HepG2 (cell line): Measurements from ENCODE around the gene CAPN9. TPM values are rescaled to one million over a fixed set of nuclear protein-coding genes. Genes with fewer than 3 reads are reported as not detected.
"Not testable (repeated sequence)": the region's sequence is repeated elsewhere in the genome, so short reads cannot be mapped to it uniquely, and the experiment has no call there.

Experiments
- ATAC-seq: fragments of 200-7000 bp; cut with Tn5 transposase; 3 replicates; pipeline ENCODE4 v1.9.1; 2020; ENCODE audit warnings: mild to moderate bottlenecking, moderate library complexity
- BruUV-seq: library from RNA; stranded (reverse); fragments of 400-500 nt; replicated peaks from 2 replicates; lab custom pipeline; 2021; lab: Mats Ljungman, UMichigan
- CTCF ChIA-PET: fragments of 300-600 bp; formaldehyde crosslinking; extraction: SDS; loops from one replicate; lab custom pipeline; 2021; ENCODE audit warnings: low total read pairs, inconsistent platforms, low intra/inter-chr PET ratio; lab: Yijun Ruan, JAX
- POLR2A ChIA-PET: fragments of 350-600 bp; sonication (Branson Sonifier 250); formaldehyde crosslinking; loops from one replicate; lab custom pipeline; 2020; ENCODE audit warnings: antibody characterized with exemption, inconsistent platforms; lab: Yijun Ruan, JAX
- DNase-seq: peaks from one replicate; pipeline ENCODE4 v3.0.0-alpha.2; 2015; ENCODE audit warnings: low spot score
- FAIRE-seq: peaks from 3 replicates; lab custom pipeline; 2011; peaks lifted over from hg19 to GRCh38; lab: Jason Lieb, UNC
- H2AFZ ChIP-seq: one replicate; pipeline ENCODE4 v1.6.1; 2011; ENCODE audit warnings: low read length, inconsistent platforms
- H3K27ac ChIP-seq: fragments of 300-600 bp; 3 replicates; pipeline ENCODE4 v1.8.0; 2011; ENCODE audit warnings: mixed run types, mild to moderate bottlenecking, mixed read lengths, low read length, inconsistent platforms; ENCODE audit not compliant: insufficient read depth; ENCODE audit errors: extremely low read length
- H3K27me3 ChIP-seq, 2 experiments: fragments of 200-600 bp in 1 of 2; 2 replicates in 1 of 2; 3 replicates in 1 of 2; pipeline versions ENCODE4 v1.6.0 to v1.8.0; 2011; ENCODE audit warnings: low read length in 2 of 2, mild to moderate bottlenecking in 2 of 2, moderate library complexity in 2 of 2, inconsistent platforms in 1 of 2; ENCODE audit not compliant: insufficient read depth in 2 of 2, control insufficient read depth in 1 of 2
- H3K36me3 ChIP-seq, 2 experiments: fragments of 200-600 bp in 1 of 2; replicated peaks in 1 of 2; 2 replicates in 1 of 2; 3 replicates in 1 of 2; pipeline versions ENCODE4 v1.5.1 to v1.8.0; 2011; ENCODE audit warnings: low read length in 2 of 2, inconsistent platforms in 1 of 2; ENCODE audit not compliant: insufficient read depth in 2 of 2, control insufficient read depth in 1 of 2
- H3K4me1 ChIP-seq: 2 replicates; pipeline ENCODE4 v1.5.1; 2012; ENCODE audit warnings: low read length, inconsistent platforms; ENCODE audit not compliant: insufficient read depth
- H3K4me2 ChIP-seq: 2 replicates; pipeline ENCODE4 v1.6.0; 2011; ENCODE audit warnings: low read depth, low read length, inconsistent platforms
- H3K4me3 ChIP-seq, 3 experiments: fragments of 200-600 bp in 1 of 3; sonication (generic), shearing (Covaris generic) in 1 of 3; replicated peaks in 1 of 3; 2 replicates each; pipeline ENCODE4 v1.5.1; 2011 to 2016; ENCODE audit warnings: low read length in 3 of 3, inconsistent platforms in 2 of 3, low read depth in 2 of 3, mild to moderate bottlenecking in 2 of 3, control low read depth in 1 of 3, mixed read lengths in 1 of 3; ENCODE audit not compliant: insufficient read depth in 1 of 3
- H3K79me2 ChIP-seq: one replicate; pipeline ENCODE4 v1.6.1; 2011; ENCODE audit warnings: low read length, inconsistent platforms; ENCODE audit not compliant: insufficient read depth
- H3K9ac ChIP-seq: 2 replicates; pipeline ENCODE4 v1.6.0; 2011; ENCODE audit warnings: mild to moderate bottlenecking, low read depth, low read length, inconsistent platforms; ENCODE audit not compliant: insufficient read depth
- H3K9me3 ChIP-seq: 2 replicates; pipeline ENCODE4 v1.5.1; 2012; ENCODE audit warnings: mild to moderate bottlenecking, low read length
- H4K20me1 ChIP-seq: 2 replicates; pipeline ENCODE4 v1.6.0; 2011; ENCODE audit warnings: inconsistent platforms, mild to moderate bottlenecking, low read length, moderate library complexity; ENCODE audit not compliant: insufficient read depth
- ATF7 ChIP-seq, 2 experiments: fragments of 450-650 bp in 1 of 2; sonication (generic) in 1 of 2; formaldehyde crosslinking in 1 of 2; IDR thresholded peaks; 2 replicates each; pipeline versions ENCODE4 v1.4.0 to v1.6.1; 2016 to 2020; ENCODE audit warnings: antibody characterized with exemption in 1 of 2, mild to moderate bottlenecking in 1 of 2, missing genetic modification reagents in 1 of 2
- CEBPB ChIP-seq: IDR thresholded peaks from 2 replicates; pipeline ENCODE4 v1.6.1; 2011; ENCODE audit warnings: low read depth, low read length, improper control_type of control experiment, borderline replicate concordance
- LCORL ChIP-seq, 2 experiments: fragments of 450-650 bp in 1 of 2; sonication (generic) in 1 of 2; formaldehyde crosslinking in 1 of 2; IDR thresholded peaks; 2 replicates each; pipeline versions ENCODE4 v1.5.0 to v1.6.1; 2017 to 2020; ENCODE audit warnings: antibody characterized with exemption in 1 of 2, missing genetic modification reagents in 1 of 2
- MTF2 ChIP-seq: sonication (generic); formaldehyde crosslinking; IDR thresholded peaks from 2 replicates; pipeline ENCODE4 v1.5.0; 2020; ENCODE audit warnings: missing genetic modification reagents, borderline replicate concordance
- SIN3B ChIP-seq: fragments of 150-350 bp; IDR thresholded peaks from 2 replicates; pipeline ENCODE4 v1.6.1; 2014; ENCODE audit warnings: low read length
- ZNF430 ChIP-seq: sonication (generic); formaldehyde crosslinking; IDR thresholded peaks from 2 replicates; pipeline ENCODE4 v1.9.0; 2021; ENCODE audit warnings: mild to moderate bottlenecking, missing genetic modification reagents
- ZNF674 ChIP-seq: sonication (generic); formaldehyde crosslinking; IDR thresholded peaks from 2 replicates; pipeline ENCODE4 v1.5.0; 2020; ENCODE audit warnings: low read depth, mild to moderate bottlenecking, missing genetic modification reagents
- WGBS: methylation state at CpG from one replicate; pipeline ENCODE4 v1.1.6; 2017; ENCODE audit warnings: low lambda C conversion rate; 5-methylcytosine and 5-hydroxymethylcytosine counted together
- in situ Hi-C: cut with HindIII; loops from 2 replicates; pipeline ENCODE4 v1.10.0; 2017; ENCODE audit warnings: low pct_unique_long_range_greater_than_20kb; ENCODE audit not compliant: extremely low pct_ligation_motif_present
- intact Hi-C: fragments of 100-400 bp; cut with micrococcal nuclease; formaldehyde crosslinking; loops from one replicate; pipeline ENCODE4 v1.10.0; 2022; ENCODE audit not compliant: unreplicated experiment
- polyA plus RNA-seq, 8 experiments: library from polyadenylated mRNA; depleted of rRNA in 3 of 8; stranded (reverse) in 7 of 8; unstranded in 1 of 8; fragments of >200 nt; fragmentation: Illumina TruSeq in 4 of 8; extraction: Trizol in 4 of 8; gene quantifications; 2 replicates each; pipeline versions ENCODE4 v1.2.1 to v1.2.3, GENCODE V29; 2011 to 2016; ENCODE audit warnings: low read depth in 4 of 8, missing spikeins in 1 of 8, mixed read lengths in 1 of 8; ENCODE audit not compliant: insufficient read depth in 1 of 8
- total RNA-seq, 5 experiments: library from RNA; depleted of rRNA; stranded (reverse); fragments of >200 nt; fragmentation: Illumina TruSeq; extraction: Trizol; gene quantifications; 2 replicates each; pipeline ENCODE4 v1.2.3, GENCODE V29; 2016; ENCODE audit warnings: low read depth in 1 of 5
- TF ChIP-seq, protein P1 (sequence below): sonication (generic); formaldehyde crosslinking; IDR thresholded peaks from 2 replicates; pipeline ENCODE4 v1.4.0; 2020; ENCODE audit warnings: missing genetic modification reagents
- TF ChIP-seq, protein P2 (sequence below), 2 experiments: fragments of 450-650 bp in 1 of 2; sonication (generic) in 1 of 2; formaldehyde crosslinking; IDR thresholded peaks; 2 replicates each; pipeline versions ENCODE4 v1.5.0 to v1.8.0; 2020 to 2022; ENCODE audit warnings: mild to moderate bottlenecking in 1 of 2, missing genetic modification reagents in 1 of 2
- TF ChIP-seq, protein P3 (sequence below): sonication (generic); IDR thresholded peaks from 2 replicates; pipeline ENCODE4 v1.6.1; 2016; ENCODE audit warnings: low read depth, borderline replicate concordance

The CAPN9 gene
- total and polyA plus RNA-seq, 2 of the 13 experiments (the other 11 are each of a cell fraction or from before 2014, with no cell fraction given), result 0.04 to 0.31 TPM

DNA sequence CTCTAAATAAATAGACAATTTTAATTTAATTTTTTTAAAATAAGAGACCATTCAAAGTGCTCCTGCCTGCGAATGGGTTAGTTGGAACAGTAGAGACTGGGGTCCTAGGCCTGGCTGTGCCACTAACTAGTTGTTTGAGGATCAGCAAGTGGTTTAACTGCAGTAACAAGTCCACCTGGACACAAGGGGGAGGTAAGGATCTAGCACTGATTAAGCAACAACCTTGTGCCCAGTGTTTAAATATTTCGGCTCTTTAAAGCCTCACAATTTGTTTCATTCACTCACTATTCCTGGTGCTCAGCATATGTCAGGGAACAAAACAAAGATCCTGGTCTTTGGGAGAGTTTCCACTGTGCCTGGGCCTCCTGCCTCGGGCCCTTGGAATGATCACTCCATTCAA, 31.7 kb upstream of the CAPN9 start (continued):
- TF ChIP-seq, protein P1, sequence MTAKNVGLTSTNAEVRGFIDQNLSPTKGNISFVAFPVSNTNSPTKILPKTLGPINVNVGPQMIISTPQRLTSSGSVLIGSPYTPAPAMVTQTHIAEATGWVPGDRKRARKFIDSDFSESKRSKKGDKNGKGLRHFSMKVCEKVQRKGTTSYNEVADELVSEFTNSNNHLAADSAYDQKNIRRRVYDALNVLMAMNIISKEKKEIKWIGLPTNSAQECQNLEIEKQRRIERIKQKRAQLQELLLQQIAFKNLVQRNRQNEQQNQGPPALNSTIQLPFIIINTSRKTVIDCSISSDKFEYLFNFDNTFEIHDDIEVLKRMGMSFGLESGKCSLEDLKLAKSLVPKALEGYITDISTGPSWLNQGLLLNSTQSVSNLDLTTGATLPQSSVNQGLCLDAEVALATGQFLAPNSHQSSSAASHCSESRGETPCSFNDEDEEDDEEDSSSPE (CRISPR knock-in tag), result no peak
- TF ChIP-seq MTF2 (CRISPR knock-in tag), result no peak

DNA sequence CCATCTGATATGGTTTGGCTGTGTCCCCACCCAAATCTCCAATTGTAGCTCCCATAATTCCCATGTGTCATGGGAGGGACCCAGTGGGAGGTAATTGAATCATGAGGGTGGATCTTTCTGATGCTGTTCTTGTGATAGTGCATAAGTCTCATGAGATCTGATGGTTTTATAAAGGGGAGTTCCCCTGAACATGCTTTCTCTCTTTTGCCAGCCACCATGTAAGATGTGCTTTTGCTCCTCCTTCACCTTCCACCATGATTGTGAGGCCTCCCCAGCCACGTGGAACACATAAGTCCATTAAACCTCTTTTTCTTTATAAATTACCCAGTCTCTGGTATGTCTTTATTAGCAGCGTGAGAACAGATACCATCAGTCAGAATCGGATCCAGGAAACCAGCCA, 30.7 kb upstream of the CAPN9 start:
- H3K27me3 ChIP-seq, H3K4me3 ChIP-seq, FAIRE-seq, in situ Hi-C loops, ATAC-seq, DNase-seq, BruUV-seq, H3K9ac ChIP-seq, H2AFZ ChIP-seq, H3K9me3 ChIP-seq, H3K4me2 ChIP-seq, CTCF ChIA-PET, H3K36me3 ChIP-seq, H3K27ac ChIP-seq: not testable (repeated sequence)
- intact Hi-C loops, result loop anchor here (10.0 kb wide), 1 partner anchor 258 kb away; the partner anchor contains the start of genes ARV1 and TTC13
- POLR2A ChIA-PET, result interaction anchor here (7.9 kb wide), 1 partner anchor 13 kb away, joined by 110 read pairs; no protein-coding TSS in a partner anchor
- WGBS, result 82% methylated on average over 3 of the region's 3 CpGs
- H3K4me1 ChIP-seq, result peaks cover 48% of the 10 kb centered on the region
- H4K20me1 ChIP-seq, result peaks cover 19% of the 10 kb centered on the region; the same call in 1 of the 2 replicates
- H3K79me2 ChIP-seq, result peaks cover 27% of the 10 kb centered on the region
- peak; percentile 97 for TF ChIP-seq ZNF430 (CRISPR knock-in tag)

DNA sequence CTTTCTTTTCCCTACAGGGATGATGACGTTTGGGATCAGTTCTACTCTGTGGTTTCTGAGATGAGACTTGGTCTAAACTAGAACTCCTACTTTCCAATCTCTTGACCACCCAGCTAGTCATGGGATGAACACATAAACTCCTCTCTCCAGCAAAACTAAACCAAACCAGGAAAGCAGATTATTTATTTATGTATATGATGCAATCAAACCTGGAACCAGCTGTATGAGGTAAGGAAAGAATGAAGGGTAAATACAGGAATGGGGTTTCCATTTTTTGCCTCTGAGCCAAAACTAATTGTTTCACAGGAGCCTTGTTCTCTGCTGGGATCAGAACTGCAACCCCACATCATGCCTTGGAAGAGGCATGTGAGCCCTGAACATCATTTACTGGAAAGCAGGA, 29.9 kb upstream of the CAPN9 start:
- no peak overlapping the region for H3K9ac ChIP-seq
- no peak overlapping the region for H3K4me2 ChIP-seq
- ATAC-seq (no peak), DNase-seq (no peak), FAIRE-seq (no peak)
- in situ Hi-C loops (no loop called here), intact Hi-C loops (loop anchor here (10.0 kb wide), 1 partner anchor 258 kb away; the partner anchor contains the start of genes ARV1 and TTC13)
- no TSS peak for BruUV-seq
- no peak overlapping the region for H2AFZ ChIP-seq
- H4K20me1 ChIP-seq, result peaks cover 11% of the 10 kb centered on the region; the same call in 1 of the 2 replicates
- TF ChIP-seq, protein P2, sequence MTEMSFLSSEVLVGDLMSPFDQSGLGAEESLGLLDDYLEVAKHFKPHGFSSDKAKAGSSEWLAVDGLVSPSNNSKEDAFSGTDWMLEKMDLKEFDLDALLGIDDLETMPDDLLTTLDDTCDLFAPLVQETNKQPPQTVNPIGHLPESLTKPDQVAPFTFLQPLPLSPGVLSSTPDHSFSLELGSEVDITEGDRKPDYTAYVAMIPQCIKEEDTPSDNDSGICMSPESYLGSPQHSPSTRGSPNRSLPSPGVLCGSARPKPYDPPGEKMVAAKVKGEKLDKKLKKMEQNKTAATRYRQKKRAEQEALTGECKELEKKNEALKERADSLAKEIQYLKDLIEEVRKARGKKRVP (CRISPR knock-in tag; IDR thresholded peaks at IDR 0.05), result peak in 1 of 2 experiments; percentile 46; a peak in 1 of 4 replicates
- peak; percentile 43; the same call in 1 of the 2 replicates for TF ChIP-seq ATF7 (IDR thresholded peaks at IDR 0.05)
- no peak for TF ChIP-seq ATF7 (CRISPR knock-in tag; IDR thresholded peaks at IDR 0.05)
- TF ChIP-seq ZNF674, result no peak
- TF ChIP-seq, protein P3, sequence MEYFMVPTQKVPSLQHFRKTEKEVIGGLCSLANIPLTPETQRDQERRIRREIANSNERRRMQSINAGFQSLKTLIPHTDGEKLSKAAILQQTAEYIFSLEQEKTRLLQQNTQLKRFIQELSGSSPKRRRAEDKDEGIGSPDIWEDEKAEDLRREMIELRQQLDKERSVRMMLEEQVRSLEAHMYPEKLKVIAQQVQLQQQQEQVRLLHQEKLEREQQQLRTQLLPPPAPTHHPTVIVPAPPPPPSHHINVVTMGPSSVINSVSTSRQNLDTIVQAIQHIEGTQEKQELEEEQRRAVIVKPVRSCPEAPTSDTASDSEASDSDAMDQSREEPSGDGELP, result no peak
- TF ChIP-seq SIN3B, result no peak
- no peak for TF ChIP-seq LCORL (IDR thresholded peaks at IDR 0.05)
- TF ChIP-seq LCORL (CRISPR knock-in tag; IDR thresholded peaks at IDR 0.05), result no peak
- TF ChIP-seq CEBPB, result peak; percentile 70
- H3K27me3 ChIP-seq, result peaks cover 0 to 2% of the 10 kb centered on the region in 2 experiments; a peak in 1 of 5 replicates
- H3K4me3 ChIP-seq, result no peak overlapping the region
- peaks cover 40% of the 10 kb centered on the region for H3K4me1 ChIP-seq
- POLR2A ChIA-PET, result interaction anchor here (7.9 kb wide), 1 partner anchor 12 kb away, joined by 110 read pairs; no protein-coding TSS in a partner anchor
- no peak overlapping the region for H3K27ac ChIP-seq
- 100% methylated on average over 1 of the region's 1 CpG for WGBS
- CTCF ChIA-PET, result no interaction called here
- H3K36me3 ChIP-seq, result 0 out of 5 replicates have a peak, but pooled peaks cover 0 to under 1% of the 10 kb centered on the region in 2 experiments
- peaks cover 8% of the 10 kb centered on the region for H3K9me3 ChIP-seq
- H3K79me2 ChIP-seq, result peaks cover 19% of the 10 kb centered on the region
